HepG2 (cell line): ENCODE measurements around the gene DAPK1. TPM values are rescaled to one million over a fixed set of nuclear protein-coding genes. Genes with fewer than 3 reads are reported as not detected.

ENCODE experiments used
- ATAC-seq: fragments of 200-7000 bp; cut with Tn5 transposase; 3 replicates; pipeline ENCODE4 v1.9.1; 2020; ENCODE audit warnings: mild to moderate bottlenecking, moderate library complexity
- BruUV-seq: library from RNA; stranded (reverse); fragments of 400-500 nt; replicated peaks from 2 replicates; lab custom pipeline; 2021; lab: Mats Ljungman, UMichigan
- CTCF ChIA-PET: fragments of 300-600 bp; formaldehyde crosslinking; extraction: SDS; loops from one replicate; lab custom pipeline; 2021; ENCODE audit warnings: low total read pairs, inconsistent platforms, low intra/inter-chr PET ratio; lab: Yijun Ruan, JAX
- POLR2A ChIA-PET: fragments of 350-600 bp; sonication (Branson Sonifier 250); formaldehyde crosslinking; loops from one replicate; lab custom pipeline; 2020; ENCODE audit warnings: antibody characterized with exemption, inconsistent platforms; lab: Yijun Ruan, JAX
- DNase-seq: peaks from one replicate; pipeline ENCODE4 v3.0.0-alpha.2; 2015; ENCODE audit warnings: low spot score
- FAIRE-seq: peaks from 3 replicates; lab custom pipeline; 2011; peaks lifted over from hg19 to GRCh38; lab: Jason Lieb, UNC
- H2AFZ ChIP-seq: one replicate; pipeline ENCODE4 v1.6.1; 2011; ENCODE audit warnings: low read length, inconsistent platforms
- H3K27ac ChIP-seq: fragments of 300-600 bp; 3 replicates; pipeline ENCODE4 v1.8.0; 2011; ENCODE audit warnings: mixed run types, mild to moderate bottlenecking, mixed read lengths, low read length, inconsistent platforms; ENCODE audit not compliant: insufficient read depth; ENCODE audit errors: extremely low read length
- H3K27me3 ChIP-seq, 2 experiments: fragments of 200-600 bp in 1 of 2; 2 replicates in 1 of 2; 3 replicates in 1 of 2; pipeline versions ENCODE4 v1.6.0 to v1.8.0; 2011; ENCODE audit warnings: low read length in 2 of 2, mild to moderate bottlenecking in 2 of 2, moderate library complexity in 2 of 2, inconsistent platforms in 1 of 2; ENCODE audit not compliant: insufficient read depth in 2 of 2, control insufficient read depth in 1 of 2
- H3K36me3 ChIP-seq, 2 experiments: fragments of 200-600 bp in 1 of 2; replicated peaks in 1 of 2; 2 replicates in 1 of 2; 3 replicates in 1 of 2; pipeline versions ENCODE4 v1.5.1 to v1.8.0; 2011; ENCODE audit warnings: low read length in 2 of 2, inconsistent platforms in 1 of 2; ENCODE audit not compliant: insufficient read depth in 2 of 2, control insufficient read depth in 1 of 2
- H3K4me1 ChIP-seq: 2 replicates; pipeline ENCODE4 v1.5.1; 2012; ENCODE audit warnings: low read length, inconsistent platforms; ENCODE audit not compliant: insufficient read depth
- H3K4me2 ChIP-seq: 2 replicates; pipeline ENCODE4 v1.6.0; 2011; ENCODE audit warnings: low read depth, low read length, inconsistent platforms
- H3K4me3 ChIP-seq, 3 experiments: fragments of 200-600 bp in 1 of 3; sonication (generic), shearing (Covaris generic) in 1 of 3; replicated peaks in 1 of 3; 2 replicates each; pipeline ENCODE4 v1.5.1; 2011 to 2016; ENCODE audit warnings: low read length in 3 of 3, inconsistent platforms in 2 of 3, low read depth in 2 of 3, mild to moderate bottlenecking in 2 of 3, control low read depth in 1 of 3, mixed read lengths in 1 of 3; ENCODE audit not compliant: insufficient read depth in 1 of 3
- H3K79me2 ChIP-seq: one replicate; pipeline ENCODE4 v1.6.1; 2011; ENCODE audit warnings: low read length, inconsistent platforms; ENCODE audit not compliant: insufficient read depth
- H3K9ac ChIP-seq: 2 replicates; pipeline ENCODE4 v1.6.0; 2011; ENCODE audit warnings: mild to moderate bottlenecking, low read depth, low read length, inconsistent platforms; ENCODE audit not compliant: insufficient read depth
- H3K9me3 ChIP-seq: 2 replicates; pipeline ENCODE4 v1.5.1; 2012; ENCODE audit warnings: mild to moderate bottlenecking, low read length
- H4K20me1 ChIP-seq: 2 replicates; pipeline ENCODE4 v1.6.0; 2011; ENCODE audit warnings: inconsistent platforms, mild to moderate bottlenecking, low read length, moderate library complexity; ENCODE audit not compliant: insufficient read depth
- ARID5B ChIP-seq: IDR thresholded peaks from 2 replicates; pipeline ENCODE4 v1.4.0; 2020; ENCODE audit warnings: mild to moderate bottlenecking, missing genetic modification reagents
- IKZF1 ChIP-seq: fragments of 450-650 bp; IDR thresholded peaks from 2 replicates; pipeline ENCODE4 v1.7.1; 2016
- RFX5 ChIP-seq: IDR thresholded peaks from 2 replicates; pipeline ENCODE4 v1.6.1; 2011; ENCODE audit warnings: low read depth, low read length, improper control_type of control experiment
- ZFP37 ChIP-seq: sonication (generic); formaldehyde crosslinking; IDR thresholded peaks from 2 replicates; pipeline ENCODE4 v1.4.0; 2020; ENCODE audit warnings: missing genetic modification reagents, borderline replicate concordance
- ZNF251 ChIP-seq: sonication (generic); formaldehyde crosslinking; IDR thresholded peaks from 2 replicates; pipeline ENCODE4 v1.9.0; 2021; ENCODE audit warnings: mild to moderate bottlenecking, missing genetic modification reagents
- ZSCAN29 ChIP-seq: sonication (generic); formaldehyde crosslinking; conservative IDR thresholded peaks from 2 replicates; pipeline ENCODE4 v1.4.0; 2020; ENCODE audit warnings: mild to moderate bottlenecking, missing genetic modification reagents
- ZSCAN31 ChIP-seq: sonication (generic); formaldehyde crosslinking; IDR thresholded peaks from 2 replicates; pipeline ENCODE4 v1.5.0; 2020; ENCODE audit warnings: low read depth, mild to moderate bottlenecking, missing genetic modification reagents
- WGBS: methylation state at CpG from one replicate; pipeline ENCODE4 v1.1.6; 2017; ENCODE audit warnings: low lambda C conversion rate; 5-methylcytosine and 5-hydroxymethylcytosine counted together
- in situ Hi-C: cut with HindIII; loops from 2 replicates; pipeline ENCODE4 v1.10.0; 2017; ENCODE audit warnings: low pct_unique_long_range_greater_than_20kb; ENCODE audit not compliant: extremely low pct_ligation_motif_present
- intact Hi-C: fragments of 100-400 bp; cut with micrococcal nuclease; formaldehyde crosslinking; loops from one replicate; pipeline ENCODE4 v1.10.0; 2022; ENCODE audit not compliant: unreplicated experiment
- polyA plus RNA-seq, 8 experiments: library from polyadenylated mRNA; depleted of rRNA in 3 of 8; stranded (reverse) in 7 of 8; unstranded in 1 of 8; fragments of >200 nt; fragmentation: Illumina TruSeq in 4 of 8; extraction: Trizol in 4 of 8; gene quantifications; 2 replicates each; pipeline versions ENCODE4 v1.2.1 to v1.2.3, GENCODE V29; 2011 to 2016; ENCODE audit warnings: low read depth in 4 of 8, missing spikeins in 1 of 8, mixed read lengths in 1 of 8; ENCODE audit not compliant: insufficient read depth in 1 of 8
- total RNA-seq, 5 experiments: library from RNA; depleted of rRNA; stranded (reverse); fragments of >200 nt; fragmentation: Illumina TruSeq; extraction: Trizol; gene quantifications; 2 replicates each; pipeline ENCODE4 v1.2.3, GENCODE V29; 2016; ENCODE audit warnings: low read depth in 1 of 5
- TF ChIP-seq, protein P1 (sequence below): IDR thresholded peaks from 2 replicates; pipeline ENCODE4 v1.6.1; 2016; ENCODE audit warnings: low read depth, missing genetic modification reagents, missing compliant biosample characterization
- TF ChIP-seq, protein P2 (sequence below): IDR thresholded peaks from 2 replicates; pipeline ENCODE4 v1.6.1; 2016; ENCODE audit warnings: mild to moderate bottlenecking, missing biosample characterization, missing genetic modification reagents
- TF ChIP-seq, protein P3 (sequence below): sonication (generic); formaldehyde crosslinking; IDR thresholded peaks from 2 replicates; pipeline ENCODE4 v1.5.1; 2020; ENCODE audit warnings: mild to moderate bottlenecking, moderate library complexity, missing genetic modification reagents
- TF ChIP-seq, protein P4 (sequence below): sonication (generic); formaldehyde crosslinking; IDR thresholded peaks from 2 replicates; pipeline ENCODE4 v1.8.1; 2023; ENCODE audit warnings: mild to moderate bottlenecking, missing genetic modification reagents, borderline replicate concordance

Gene DAPK1
- total and polyA plus RNA-seq, 2 of the 13 experiments (the other 11 are each of a cell fraction or from before 2014, with no cell fraction given), result 35.7 to 35.9 TPM

DNA sequence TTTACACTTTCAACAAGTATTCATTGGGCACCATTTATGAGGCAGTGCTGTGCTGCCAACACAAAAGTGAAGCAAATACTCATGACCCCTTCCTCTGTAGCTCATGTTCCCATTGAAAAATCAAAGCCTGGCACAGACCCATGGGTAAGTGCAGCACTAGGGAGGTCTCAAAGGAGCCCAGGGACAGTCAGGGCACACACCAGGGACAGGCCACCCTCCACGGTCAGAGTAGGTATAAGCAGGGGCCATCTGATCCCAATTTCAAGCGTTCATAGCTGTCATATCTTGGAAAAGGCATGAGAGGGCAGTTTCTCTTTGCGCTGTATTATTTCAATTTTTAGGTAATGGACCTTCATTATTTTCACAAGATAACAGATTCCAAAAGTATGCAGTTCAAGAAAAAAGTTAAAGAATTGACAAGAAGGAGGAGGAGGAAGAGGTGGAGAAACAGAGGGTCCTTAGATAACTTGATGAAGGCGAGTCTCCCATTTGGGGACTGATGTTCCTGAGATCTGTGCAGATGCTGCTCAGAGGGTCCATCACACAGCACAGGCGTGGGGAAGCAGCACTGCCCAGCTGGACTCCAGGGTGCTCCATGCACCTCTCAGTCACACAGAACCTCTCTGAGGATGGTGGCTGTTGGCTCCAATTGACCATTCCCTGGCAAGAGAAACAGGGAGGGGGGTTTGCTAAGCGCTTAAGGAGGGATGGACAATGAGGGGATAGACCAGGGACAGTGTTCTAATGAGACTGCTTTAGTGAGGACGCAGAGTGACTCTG lies 235.8 kb downstream of the DAPK1 start:
- FAIRE-seq, result no peak
- no peak for DNase-seq
- Histone ChIP-seq H3K79me2 (no peaks in the 10 kb centered on the region), H3K9ac (no peak overlapping the region), H3K4me1 (no peaks in the 10 kb centered on the region), H3K36me3 (peaks cover 0 to 6% of the 10 kb centered on the region in 2 experiments; a peak in 2 of 5 replicates), H3K4me2 (no peak overlapping the region), H3K4me3 (no peak overlapping the region), H2AFZ (no peak overlapping the region), H3K9me3 (no peaks in the 10 kb centered on the region), H3K27me3 (peaks cover 0 to 3% of the 10 kb centered on the region in 2 experiments; a peak in 1 of 5 replicates), H3K27ac (no peak overlapping the region), H4K20me1 (no peaks in the 10 kb centered on the region)
- BruUV-seq, result no TSS peak
- TF ChIP-seq, protein P1, sequence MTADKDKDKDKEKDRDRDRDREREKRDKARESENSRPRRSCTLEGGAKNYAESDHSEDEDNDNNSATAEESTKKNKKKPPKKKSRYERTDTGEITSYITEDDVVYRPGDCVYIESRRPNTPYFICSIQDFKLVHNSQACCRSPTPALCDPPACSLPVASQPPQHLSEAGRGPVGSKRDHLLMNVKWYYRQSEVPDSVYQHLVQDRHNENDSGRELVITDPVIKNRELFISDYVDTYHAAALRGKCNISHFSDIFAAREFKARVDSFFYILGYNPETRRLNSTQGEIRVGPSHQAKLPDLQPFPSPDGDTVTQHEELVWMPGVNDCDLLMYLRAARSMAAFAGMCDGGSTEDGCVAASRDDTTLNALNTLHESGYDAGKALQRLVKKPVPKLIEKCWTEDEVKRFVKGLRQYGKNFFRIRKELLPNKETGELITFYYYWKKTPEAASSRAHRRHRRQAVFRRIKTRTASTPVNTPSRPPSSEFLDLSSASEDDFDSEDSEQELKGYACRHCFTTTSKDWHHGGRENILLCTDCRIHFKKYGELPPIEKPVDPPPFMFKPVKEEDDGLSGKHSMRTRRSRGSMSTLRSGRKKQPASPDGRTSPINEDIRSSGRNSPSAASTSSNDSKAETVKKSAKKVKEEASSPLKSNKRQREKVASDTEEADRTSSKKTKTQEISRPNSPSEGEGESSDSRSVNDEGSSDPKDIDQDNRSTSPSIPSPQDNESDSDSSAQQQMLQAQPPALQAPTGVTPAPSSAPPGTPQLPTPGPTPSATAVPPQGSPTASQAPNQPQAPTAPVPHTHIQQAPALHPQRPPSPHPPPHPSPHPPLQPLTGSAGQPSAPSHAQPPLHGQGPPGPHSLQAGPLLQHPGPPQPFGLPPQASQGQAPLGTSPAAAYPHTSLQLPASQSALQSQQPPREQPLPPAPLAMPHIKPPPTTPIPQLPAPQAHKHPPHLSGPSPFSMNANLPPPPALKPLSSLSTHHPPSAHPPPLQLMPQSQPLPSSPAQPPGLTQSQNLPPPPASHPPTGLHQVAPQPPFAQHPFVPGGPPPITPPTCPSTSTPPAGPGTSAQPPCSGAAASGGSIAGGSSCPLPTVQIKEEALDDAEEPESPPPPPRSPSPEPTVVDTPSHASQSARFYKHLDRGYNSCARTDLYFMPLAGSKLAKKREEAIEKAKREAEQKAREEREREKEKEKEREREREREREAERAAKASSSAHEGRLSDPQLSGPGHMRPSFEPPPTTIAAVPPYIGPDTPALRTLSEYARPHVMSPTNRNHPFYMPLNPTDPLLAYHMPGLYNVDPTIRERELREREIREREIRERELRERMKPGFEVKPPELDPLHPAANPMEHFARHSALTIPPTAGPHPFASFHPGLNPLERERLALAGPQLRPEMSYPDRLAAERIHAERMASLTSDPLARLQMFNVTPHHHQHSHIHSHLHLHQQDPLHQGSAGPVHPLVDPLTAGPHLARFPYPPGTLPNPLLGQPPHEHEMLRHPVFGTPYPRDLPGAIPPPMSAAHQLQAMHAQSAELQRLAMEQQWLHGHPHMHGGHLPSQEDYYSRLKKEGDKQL (CRISPR knock-in tag), result no peak
- TF ChIP-seq IKZF1 (no peak), ZNF251 (CRISPR knock-in tag) (no peak), ZFP37 (no peak), ZSCAN31 (CRISPR knock-in tag) (no peak), ZSCAN29 (CRISPR knock-in tag) (no peak), RFX5 (no peak), ARID5B (CRISPR knock-in tag) (no peak)
- TF ChIP-seq, protein P2, sequence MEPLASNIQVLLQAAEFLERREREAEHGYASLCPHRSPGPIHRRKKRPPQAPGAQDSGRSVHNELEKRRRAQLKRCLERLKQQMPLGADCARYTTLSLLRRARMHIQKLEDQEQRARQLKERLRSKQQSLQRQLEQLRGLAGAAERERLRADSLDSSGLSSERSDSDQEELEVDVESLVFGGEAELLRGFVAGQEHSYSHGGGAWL (CRISPR knock-in tag), result no peak
- TF ChIP-seq, protein P3, sequence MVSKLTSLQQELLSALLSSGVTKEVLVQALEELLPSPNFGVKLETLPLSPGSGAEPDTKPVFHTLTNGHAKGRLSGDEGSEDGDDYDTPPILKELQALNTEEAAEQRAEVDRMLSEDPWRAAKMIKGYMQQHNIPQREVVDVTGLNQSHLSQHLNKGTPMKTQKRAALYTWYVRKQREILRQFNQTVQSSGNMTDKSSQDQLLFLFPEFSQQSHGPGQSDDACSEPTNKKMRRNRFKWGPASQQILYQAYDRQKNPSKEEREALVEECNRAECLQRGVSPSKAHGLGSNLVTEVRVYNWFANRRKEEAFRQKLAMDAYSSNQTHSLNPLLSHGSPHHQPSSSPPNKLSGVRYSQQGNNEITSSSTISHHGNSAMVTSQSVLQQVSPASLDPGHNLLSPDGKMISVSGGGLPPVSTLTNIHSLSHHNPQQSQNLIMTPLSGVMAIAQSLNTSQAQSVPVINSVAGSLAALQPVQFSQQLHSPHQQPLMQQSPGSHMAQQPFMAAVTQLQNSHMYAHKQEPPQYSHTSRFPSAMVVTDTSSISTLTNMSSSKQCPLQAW (CRISPR knock-in tag), result no peak
- TF ChIP-seq, protein P4, sequence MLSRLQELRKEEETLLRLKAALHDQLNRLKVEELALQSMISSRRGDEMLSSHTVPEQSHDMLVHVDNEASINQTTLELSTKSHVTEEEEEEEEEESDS (CRISPR knock-in tag), result no peak
- in situ Hi-C loops, result no loop called here
- no peak for ATAC-seq
- intact Hi-C loops, result no loop called here
- ChIA-PET CTCF (no interaction called here), POLR2A (no interaction called here)
- 42% methylated on average over 6 of the region's 7 CpGs for WGBS
